HG03103 (cell line): ENCODE data around the gene CHRND.

Experiments
- ATAC-seq: cut with Tn5 transposase; IDR thresholded peaks from one replicate; pipeline ENCODE4 v1.9.1; 2021; ENCODE audit warnings: low read depth; ENCODE audit not compliant: unreplicated experiment

Gene CHRND

GRCh38 chr2:232487385-232488096 is 38.4 kb upstream of the CHRND start, which contains the start of gene ECEL1:
TSS of gene ECEL1 (minus strand) at chr2:232487834. CDS start at chr2:232486653, 1,181 bp downstream.
- no peak for ATAC-seq

- ATAC-seq, result no peak
Observed at GRCh38 chr2:232488097-232488711, 37.8 kb upstream of the CHRND start.

- ATAC-seq, result no peak
Observed at GRCh38 chr2:232488721-232489300, 37.1 kb upstream of the CHRND start.

GRCh38 chr2:232489516-232490220 is 36.3 kb upstream of the CHRND start:
- ATAC-seq, result no peak

GRCh38 chr2:232490221-232491138 is 35.5 kb upstream of the CHRND start:
- ATAC-seq, result no peak

GRCh38 chr2:232491139-232491780 is 34.7 kb upstream of the CHRND start:
- ATAC-seq, result no peak

GRCh38 chr2:232492236-232492848 is 33.6 kb upstream of the CHRND start:
- ATAC-seq, result no peak

GRCh38 chr2:232492963-232493700 is 32.8 kb upstream of the CHRND start:
- no peak for ATAC-seq

GRCh38 chr2:232493701-232494474 is 32.1 kb upstream of the CHRND start:
- ATAC-seq, result no peak

- ATAC-seq, result no peak
Observed at GRCh38 chr2:232494542-232494941, 31.4 kb upstream of the CHRND start.

GRCh38 chr2:232495292-232495691 is 30.7 kb upstream of the CHRND start:
- ATAC-seq, result no peak

GRCh38 chr2:232496501-232497270 is 29.3 kb upstream of the CHRND start:
- no peak for ATAC-seq

GRCh38 chr2:232497348-232497747 is 28.6 kb upstream of the CHRND start:
- ATAC-seq, result no peak

GRCh38 chr2:232498452-232498851 is 27.5 kb upstream of the CHRND start:
- ATAC-seq, result no peak

- no peak for ATAC-seq
Observed at GRCh38 chr2:232501331-232501771, 24.6 kb upstream of the CHRND start.

- ATAC-seq, result no peak
Observed at GRCh38 chr2:232501794-232502390, 24.1 kb upstream of the CHRND start.

- no peak for ATAC-seq
Observed at GRCh38 chr2:232502511-232502910, 23.4 kb upstream of the CHRND start.
